Anterior cingulate cortex (tissue), 58 donors: ENCODE measurements around the gene CCL11.

Source experiments
- DNase-seq, 58 donors: peaks; one replicate each; lab custom pipeline; 2025; lab: John Stamatoyannopoulos, UW

Gene CCL11

GRCh38 chr17:34255841-34256240 lies 29.7 kb upstream of the CCL11 start:
- DNase-seq, result no peak

- no peak for DNase-seq
These were observed 28.1 kb upstream of the CCL11 start for GRCh38 chr17:34257299-34257985.

GRCh38 chr17:34257986-34258326 lies 27.6 kb upstream of the CCL11 start:
- DNase-seq, result no peak

- no peak for DNase-seq
These were observed 26.4 kb upstream of the CCL11 start for GRCh38 chr17:34259146-34259545.

- DNase-seq, result no peak
These were observed 24.7 kb upstream of the CCL11 start for GRCh38 chr17:34260861-34261260.

GRCh38 chr17:34261568-34262337 lies 23.8 kb upstream of the CCL11 start:
- DNase-seq, result no peak

- no peak for DNase-seq
These were observed 19.8 kb upstream of the CCL11 start for GRCh38 chr17:34265711-34266110.

- no peak for DNase-seq
These were observed 15.6 kb upstream of the CCL11 start, which contains the start of gene CCL7 for GRCh38 chr17:34269969-34270368. TSS of gene CCL7 (plus strand) at chr17:34270221. CDS start at chr17:34270291, 70 bp downstream.

- DNase-seq, result no peak
These were observed 9.7 kb upstream of the CCL11 start for GRCh38 chr17:34275881-34276280.

- no peak for DNase-seq
These were observed 8.7 kb upstream of the CCL11 start for GRCh38 chr17:34276826-34277225.

- no peak for DNase-seq
These were observed 2.0 kb upstream of the CCL11 start for GRCh38 chr17:34283571-34283970.

GRCh38 chr17:34287875-34288274 lies 2.3 kb downstream of the CCL11 start:
- DNase-seq, result no peak

- no peak for DNase-seq
These were observed 5.0 kb downstream of the CCL11 start for GRCh38 chr17:34290586-34290985.

- DNase-seq, result no peak
These were observed 6.3 kb downstream of the CCL11 start for GRCh38 chr17:34291721-34292348.

- no peak for DNase-seq
These were observed 13.5 kb downstream of the CCL11 start for GRCh38 chr17:34299027-34299426.

GRCh38 chr17:34299956-34300577 lies 14.5 kb downstream of the CCL11 start:
- DNase-seq, result no peak

- DNase-seq, result peak in 2 of 58 donors; percentile 0 to 3
These were observed 15.3 kb downstream of the CCL11 start for GRCh38 chr17:34300652-34301370.

GRCh38 chr17:34301986-34302385 lies 16.4 kb downstream of the CCL11 start:
- no peak for DNase-seq

- DNase-seq, result no peak
These were observed 17.1 kb downstream of the CCL11 start for GRCh38 chr17:34302636-34303035.

GRCh38 chr17:34303606-34304005 lies 18.1 kb downstream of the CCL11 start:
- DNase-seq, result no peak

- DNase-seq, result no peak
These were observed 19.5 kb downstream of the CCL11 start for GRCh38 chr17:34305061-34305460.
